Keratinocyte (primary cell): Measurements from ENCODE around the gene SMARCD1. TPM values are rescaled to one million over a fixed set of nuclear protein-coding genes. Genes with fewer than 3 reads are reported as not detected.

ENCODE experiments used
- DNase-seq: peaks from one replicate; pipeline ENCODE4 v3.0.0-alpha.2; 2011; ENCODE audit warnings: low read depth, missing footprints, low spot score
- FAIRE-seq: peaks from 2 replicates; lab custom pipeline; 2011; peaks lifted over from hg19 to GRCh38; lab: Jason Lieb, UNC
- H2AFZ ChIP-seq: 2 replicates; pipeline ENCODE4 v1.6.0; 2012; ENCODE audit warnings: low read length, control low read depth, inconsistent platforms; ENCODE audit not compliant: control insufficient read depth
- H3K27ac ChIP-seq: 2 replicates; pipeline ENCODE4 v1.5.1; 2011; ENCODE audit warnings: low read length; ENCODE audit not compliant: control insufficient read depth, insufficient read depth
- H3K27me3 ChIP-seq: 3 replicates; pipeline ENCODE4 v1.6.0; 2011; ENCODE audit warnings: low read length; ENCODE audit not compliant: control insufficient read depth, insufficient read depth; ENCODE audit errors: extremely low read depth
- H3K36me3 ChIP-seq, 2 experiments: 2 replicates in 1 of 2; 3 replicates in 1 of 2; pipeline ENCODE4 v1.5.1; 2011; ENCODE audit warnings: low read length in 2 of 2, mild to moderate bottlenecking in 1 of 2; ENCODE audit not compliant: control insufficient read depth in 2 of 2, insufficient read depth in 2 of 2; ENCODE audit errors: extremely low read depth in 1 of 2
- H3K4me1 ChIP-seq: 3 replicates; pipeline ENCODE4 v1.5.1; 2011; ENCODE audit warnings: low read length; ENCODE audit not compliant: control insufficient read depth, insufficient read depth; ENCODE audit errors: extremely low read depth
- H3K4me2 ChIP-seq: 3 replicates; pipeline ENCODE4 v1.6.0; 2011; ENCODE audit warnings: low read depth, low read length; ENCODE audit not compliant: control insufficient read depth, insufficient read depth; ENCODE audit errors: extremely low read depth
- H3K4me3 ChIP-seq, 3 experiments: fragments of 200-600 bp in 1 of 3; sonication (generic) in 1 of 3; 2 replicates in 2 of 3; 3 replicates in 1 of 3; pipeline ENCODE4 v1.5.1; 2011 to 2016; ENCODE audit warnings: low read length in 3 of 3, mild to moderate bottlenecking in 3 of 3, control low read depth in 2 of 3, inconsistent platforms in 1 of 3, low read depth in 1 of 3, mixed read lengths in 1 of 3, mixed run types in 1 of 3, moderate library complexity in 1 of 3; ENCODE audit not compliant: control insufficient read depth in 2 of 3, insufficient read depth in 2 of 3; ENCODE audit errors: extremely low read depth in 1 of 3
- H3K79me2 ChIP-seq: 2 replicates; pipeline ENCODE4 v1.6.0; 2012; ENCODE audit warnings: low read length; ENCODE audit not compliant: control insufficient read depth, insufficient read depth
- H3K9ac ChIP-seq: 3 replicates; pipeline ENCODE4 v1.6.0; 2011; ENCODE audit warnings: low read length; ENCODE audit not compliant: control insufficient read depth, insufficient read depth; ENCODE audit errors: extremely low read depth
- H3K9me1 ChIP-seq: 3 replicates; pipeline ENCODE4 v1.6.0; 2011; ENCODE audit warnings: low read length; ENCODE audit not compliant: control insufficient read depth, insufficient read depth; ENCODE audit errors: extremely low read depth
- H3K9me3 ChIP-seq: 2 replicates; pipeline ENCODE4 v1.5.1; 2012; ENCODE audit warnings: low read depth, low read length; ENCODE audit not compliant: control insufficient read depth
- H4K20me1 ChIP-seq: 3 replicates; pipeline ENCODE4 v1.6.0; 2011; ENCODE audit warnings: low read length; ENCODE audit not compliant: control insufficient read depth, insufficient read depth; ENCODE audit errors: extremely low read depth
- EZH2 ChIP-seq: IDR thresholded peaks from one replicate; pipeline ENCODE4 v1.6.1; 2012; ENCODE audit warnings: inconsistent platforms, mild to moderate bottlenecking, low read length, moderate library complexity
- dilution Hi-C: fragments of 300-500 bp; cut with MboI; formaldehyde crosslinking; loops from one replicate; pipeline ENCODE4 v1.7.0; 2020; ENCODE audit warnings: low sequenced_read_pairs; ENCODE audit not compliant: extremely low pct_ligation_motif_present
- polyA plus RNA-seq, 5 experiments: library from polyadenylated mRNA; depleted of rRNA in 3 of 5; stranded (reverse) in 3 of 5; stranded (forward) in 1 of 5; unstranded in 1 of 5; fragments of >200 nt; gene quantifications; 1 replicate in 1 of 5; 2 replicates in 3 of 5; 3 replicates in 1 of 5; pipeline versions ENCODE4 v1.2.1 to v1.2.3, GENCODE V29; 2011 to 2012; ENCODE audit warnings: missing spikeins in 2 of 5, low read depth in 1 of 5, low replicate concordance in 1 of 5
- TF ChIP-seq, protein P1 (sequence below), 3 experiments: IDR thresholded peaks in 1 of 3; conservative IDR thresholded peaks in 1 of 3; optimal IDR thresholded peaks in 1 of 3; 2 replicates in 2 of 3; 3 replicates in 1 of 3; pipeline versions ENCODE3 to v1.5.1; 2011; ENCODE audit warnings: low read length in 3 of 3, mild to moderate bottlenecking in 3 of 3, moderate library complexity in 2 of 3, control low read depth in 1 of 3, inconsistent platforms in 1 of 3; ENCODE audit not compliant: insufficient read depth in 2 of 3; ENCODE audit errors: extremely low read depth in 1 of 3

Gene SMARCD1
- polyA plus RNA-seq, 1 donor (not counting 4 experiments of a cell fraction or from before 2014, with no cell fraction given), result 56.6 TPM

DNA sequence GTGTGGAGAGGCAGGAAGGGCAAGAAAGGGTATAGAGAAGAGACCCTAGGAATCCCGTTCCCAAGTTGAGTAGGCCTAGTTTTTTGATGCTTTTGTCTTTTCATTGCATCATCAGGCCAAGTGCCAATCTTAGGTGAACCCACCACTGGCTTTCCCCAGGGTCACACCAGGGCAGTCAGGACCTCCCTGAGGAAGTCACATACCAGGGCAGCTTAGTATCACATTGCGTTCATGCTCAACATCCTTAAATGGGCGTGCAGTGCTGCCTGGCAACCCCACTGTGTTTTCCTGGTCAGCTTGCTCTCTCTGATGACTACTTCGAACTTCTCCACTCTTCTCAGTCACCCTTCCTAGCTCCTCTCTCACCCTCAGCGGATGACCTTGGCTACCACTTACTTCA is 18.7 kb upstream of the SMARCD1 start:
- DNase-seq, result no peak

DNA sequence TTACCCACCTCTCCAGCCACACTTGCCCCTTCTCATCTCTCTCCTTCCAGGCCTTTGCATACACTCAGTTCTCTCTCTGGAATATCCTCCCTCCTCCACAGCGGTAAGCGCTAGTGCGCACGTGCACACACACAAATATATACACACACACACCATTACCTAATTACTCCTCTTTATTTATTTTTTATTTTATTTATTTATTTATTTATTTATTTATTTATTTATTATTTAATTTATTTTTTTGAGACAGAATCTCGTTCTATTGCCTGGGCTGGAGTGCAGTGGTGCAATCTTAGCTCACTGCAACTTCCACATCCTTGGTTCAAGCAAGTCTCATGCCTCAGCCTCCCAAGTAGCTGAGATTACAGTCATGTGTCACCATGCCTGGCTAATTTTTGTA is 16.1 kb upstream of the SMARCD1 start:
- Histone ChIP-seq H3K9me3 (no peaks in the 10 kb centered on the region), H3K9me1 (no peaks in the 10 kb centered on the region), H3K4me3 (no peak overlapping the region), H2AFZ (no peak overlapping the region), H3K79me2 (no peaks in the 10 kb centered on the region), H3K4me2 (no peak overlapping the region), H3K36me3 (peaks cover 0 to 1% of the 10 kb centered on the region in 2 experiments), H3K27ac (no peak overlapping the region), H3K27me3 (no peaks in the 10 kb centered on the region), H3K9ac (no peak overlapping the region), H3K4me1 (peaks cover 4% of the 10 kb centered on the region), H4K20me1 (no peaks in the 10 kb centered on the region)
- no peak for FAIRE-seq
- dilution Hi-C loops, result loop anchor here (10.0 to 25.0 kb wide), 2 partner anchors 64 to 207 kb away; no protein-coding TSS in a partner anchor
- DNase-seq, result no peak
- TF ChIP-seq EZH2, result no peak
- TF ChIP-seq, protein P1, sequence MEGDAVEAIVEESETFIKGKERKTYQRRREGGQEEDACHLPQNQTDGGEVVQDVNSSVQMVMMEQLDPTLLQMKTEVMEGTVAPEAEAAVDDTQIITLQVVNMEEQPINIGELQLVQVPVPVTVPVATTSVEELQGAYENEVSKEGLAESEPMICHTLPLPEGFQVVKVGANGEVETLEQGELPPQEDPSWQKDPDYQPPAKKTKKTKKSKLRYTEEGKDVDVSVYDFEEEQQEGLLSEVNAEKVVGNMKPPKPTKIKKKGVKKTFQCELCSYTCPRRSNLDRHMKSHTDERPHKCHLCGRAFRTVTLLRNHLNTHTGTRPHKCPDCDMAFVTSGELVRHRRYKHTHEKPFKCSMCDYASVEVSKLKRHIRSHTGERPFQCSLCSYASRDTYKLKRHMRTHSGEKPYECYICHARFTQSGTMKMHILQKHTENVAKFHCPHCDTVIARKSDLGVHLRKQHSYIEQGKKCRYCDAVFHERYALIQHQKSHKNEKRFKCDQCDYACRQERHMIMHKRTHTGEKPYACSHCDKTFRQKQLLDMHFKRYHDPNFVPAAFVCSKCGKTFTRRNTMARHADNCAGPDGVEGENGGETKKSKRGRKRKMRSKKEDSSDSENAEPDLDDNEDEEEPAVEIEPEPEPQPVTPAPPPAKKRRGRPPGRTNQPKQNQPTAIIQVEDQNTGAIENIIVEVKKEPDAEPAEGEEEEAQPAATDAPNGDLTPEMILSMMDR (optimal IDR thresholded peaks at IDR 0.05 in 1 of 3, IDR thresholded peaks at IDR 0.05 in 1 of 3, conservative IDR thresholded peaks at IDR 0.05 in 1 of 3; ENCODE audit: extremely low read depth in 1 of 3, insufficient read depth in 2 of 3, low read length in 3 of 3), result no peak

More for the DNA sequence above, 18.7 kb upstream of the SMARCD1 start:
- TF ChIP-seq, protein P1 (optimal IDR thresholded peaks at IDR 0.05 in 1 of 3, IDR thresholded peaks at IDR 0.05 in 1 of 3, conservative IDR thresholded peaks at IDR 0.05 in 1 of 3; ENCODE audit: extremely low read depth in 1 of 3, insufficient read depth in 2 of 3, low read length in 3 of 3), result no peak
- no peak for TF ChIP-seq EZH2
- no peak overlapping the region for H3K27ac ChIP-seq
- H3K27me3 ChIP-seq, result no peaks in the 10 kb centered on the region
- no peaks in the 10 kb centered on the region for H3K9me3 ChIP-seq
- no peak overlapping the region for H3K9ac ChIP-seq
- no peaks in the 10 kb centered on the region for H3K9me1 ChIP-seq
- H3K4me3 ChIP-seq, result no peak overlapping the region
- H3K4me1 ChIP-seq, result peaks cover 12% of the 10 kb centered on the region
- no peaks in the 10 kb centered on the region for H4K20me1 ChIP-seq
- H2AFZ ChIP-seq, result no peak overlapping the region
- peaks cover 0 to 1% of the 10 kb centered on the region in 2 experiments for H3K36me3 ChIP-seq
- no peaks in the 10 kb centered on the region for H3K79me2 ChIP-seq
- no peak for FAIRE-seq
- dilution Hi-C loops, result loop anchor here (10.0 to 25.0 kb wide), 2 partner anchors 62 to 204 kb away; no protein-coding TSS in a partner anchor
- H3K4me2 ChIP-seq, result no peak overlapping the region
